ENCODE data around the gene PAX3. TPM values are rescaled to one million over a fixed set of nuclear protein-coding genes. Genes with fewer than 3 reads are reported as not detected.

The PAX3 gene
- total RNA-seq, 4 donors from 2014 or later: 2.7 to 7.0 (median 5.2) TPM

DNA sequence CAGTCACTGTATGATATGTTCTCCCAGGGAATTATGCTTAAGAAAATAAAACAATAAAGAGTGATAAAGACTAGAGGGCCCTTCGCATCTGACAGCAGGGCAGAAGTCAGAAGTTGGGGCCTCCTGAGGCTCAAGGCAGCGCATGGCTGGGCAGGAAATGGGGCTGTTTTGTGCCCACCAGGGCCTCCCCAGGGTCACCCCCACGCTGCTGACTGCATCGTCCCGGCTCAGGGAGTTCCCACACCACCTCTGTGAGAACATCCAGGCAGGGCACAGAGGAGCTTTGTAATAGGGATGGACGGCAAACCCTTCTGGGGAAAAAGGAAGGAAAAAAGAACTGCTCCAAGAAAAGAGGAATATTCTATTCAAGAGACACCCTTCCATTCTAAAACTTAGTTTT lies 41.2 kb downstream of the PAX3 start:
- intact Hi-C loops (cut with DNase I; ENCODE audit: low total_unique reads): no loop called here

GRCh38 chr2:222256250-222256649 lies 42.5 kb downstream of the PAX3 start:
- no peak overlapping the region for H3K4me3 ChIP-seq (ENCODE audit: low read depth, poor library complexity, severe bottlenecking)
- intact Hi-C loops (cut with DNase I; ENCODE audit: low total_unique reads): no loop called here
- no peak for TF ChIP-seq POLR2A (IDR thresholded peaks at IDR 0.05)
- TF ChIP-seq, protein P1, sequence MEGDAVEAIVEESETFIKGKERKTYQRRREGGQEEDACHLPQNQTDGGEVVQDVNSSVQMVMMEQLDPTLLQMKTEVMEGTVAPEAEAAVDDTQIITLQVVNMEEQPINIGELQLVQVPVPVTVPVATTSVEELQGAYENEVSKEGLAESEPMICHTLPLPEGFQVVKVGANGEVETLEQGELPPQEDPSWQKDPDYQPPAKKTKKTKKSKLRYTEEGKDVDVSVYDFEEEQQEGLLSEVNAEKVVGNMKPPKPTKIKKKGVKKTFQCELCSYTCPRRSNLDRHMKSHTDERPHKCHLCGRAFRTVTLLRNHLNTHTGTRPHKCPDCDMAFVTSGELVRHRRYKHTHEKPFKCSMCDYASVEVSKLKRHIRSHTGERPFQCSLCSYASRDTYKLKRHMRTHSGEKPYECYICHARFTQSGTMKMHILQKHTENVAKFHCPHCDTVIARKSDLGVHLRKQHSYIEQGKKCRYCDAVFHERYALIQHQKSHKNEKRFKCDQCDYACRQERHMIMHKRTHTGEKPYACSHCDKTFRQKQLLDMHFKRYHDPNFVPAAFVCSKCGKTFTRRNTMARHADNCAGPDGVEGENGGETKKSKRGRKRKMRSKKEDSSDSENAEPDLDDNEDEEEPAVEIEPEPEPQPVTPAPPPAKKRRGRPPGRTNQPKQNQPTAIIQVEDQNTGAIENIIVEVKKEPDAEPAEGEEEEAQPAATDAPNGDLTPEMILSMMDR (IDR thresholded peaks at IDR 0.05): no peak
- DNase-seq (ENCODE audit: low spot score in 2 of 2): no peak
- WGBS, 2 donors: 39 to 44% methylated on average over 8 of the region's 8 CpGs

More for the DNA sequence above, 41.2 kb downstream of the PAX3 start:
- H3K4me3 ChIP-seq (ENCODE audit: low read depth, poor library complexity, severe bottlenecking): no peak overlapping the region
- WGBS, 2 donors: 53 to 67% methylated on average over 6 of the region's 6 CpGs
- no peak for DNase-seq (ENCODE audit: low spot score in 2 of 2)
- TF ChIP-seq, protein P1 (IDR thresholded peaks at IDR 0.05): no peak
- no peak for TF ChIP-seq POLR2A (IDR thresholded peaks at IDR 0.05)

DNA sequence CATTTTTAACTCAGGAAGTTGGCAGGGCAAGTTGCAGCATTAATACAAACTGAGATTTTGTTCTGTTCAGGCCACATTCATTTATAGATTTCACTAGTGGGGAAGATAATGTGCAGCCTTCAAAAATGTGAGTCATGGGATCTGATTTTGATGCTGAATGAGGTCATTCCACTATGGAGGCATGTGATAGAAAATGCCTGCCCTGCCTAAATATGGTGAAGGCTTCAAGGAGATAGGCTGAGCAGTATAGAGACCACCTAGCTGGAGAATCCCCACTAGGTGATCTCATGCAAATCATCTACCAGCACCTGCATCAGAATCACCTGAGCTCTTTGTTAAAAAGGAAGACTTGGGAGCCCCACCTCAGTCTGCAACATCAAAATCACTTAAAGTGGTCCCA lies 43.7 kb downstream of the PAX3 start:
- intact Hi-C loops (cut with DNase I; ENCODE audit: low total_unique reads): no loop called here
- TF ChIP-seq POLR2A (IDR thresholded peaks at IDR 0.05): no peak
- TF ChIP-seq, protein P1 (IDR thresholded peaks at IDR 0.05): no peak

GRCh38 chr2:222250313-222250712 lies 48.5 kb downstream of the PAX3 start:
- H3K4me3 ChIP-seq (ENCODE audit: low read depth, poor library complexity, severe bottlenecking): no peak overlapping the region
- TF ChIP-seq POLR2A (IDR thresholded peaks at IDR 0.05): no peak
- TF ChIP-seq, protein P1 (IDR thresholded peaks at IDR 0.05): no peak
- 37 to 44% methylated on average over 1 of the region's 1 CpG for WGBS, 2 donors
- intact Hi-C loops (cut with DNase I; ENCODE audit: low total_unique reads): no loop called here
- DNase-seq (ENCODE audit: low spot score in 2 of 2): no peak

More for the DNA sequence above, 43.7 kb downstream of the PAX3 start:
- H3K4me3 ChIP-seq (ENCODE audit: low read depth, poor library complexity, severe bottlenecking): no peak overlapping the region
- DNase-seq (ENCODE audit: low spot score in 2 of 2): no peak

DNA sequence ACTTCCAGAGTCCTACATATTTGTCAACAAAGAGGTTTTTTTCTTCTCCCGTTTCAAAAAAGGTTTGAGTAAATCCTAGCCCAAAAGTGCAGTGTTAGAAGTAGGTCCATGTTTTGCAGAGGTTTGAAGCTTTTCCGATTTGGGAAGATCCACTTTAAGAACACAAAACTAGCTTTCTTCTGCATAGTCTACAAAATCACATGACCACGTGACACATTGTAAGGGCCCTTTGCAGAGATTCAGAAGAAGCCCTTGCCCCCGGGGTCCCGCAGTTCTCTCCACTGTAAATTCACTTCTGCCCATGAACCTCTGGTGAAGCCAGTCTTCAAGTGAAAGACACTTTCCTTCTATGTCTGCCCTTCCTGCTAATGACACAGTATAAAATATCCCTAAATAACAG lies 49.4 kb downstream of the PAX3 start:
- intact Hi-C loops (cut with DNase I; ENCODE audit: low total_unique reads): no loop called here
- 81 to 85% methylated on average over 5 of the region's 5 CpGs for WGBS, 2 donors
- DNase-seq (ENCODE audit: low spot score in 2 of 2): no peak
- TF ChIP-seq, protein P1 (IDR thresholded peaks at IDR 0.05): no peak
- no peak for TF ChIP-seq POLR2A (IDR thresholded peaks at IDR 0.05)
- H3K4me3 ChIP-seq (ENCODE audit: low read depth, poor library complexity, severe bottlenecking): no peak overlapping the region

GRCh38 chr2:222248818-222249217 lies 50.0 kb downstream of the PAX3 start:
- no peak for TF ChIP-seq POLR2A (IDR thresholded peaks at IDR 0.05)
- TF ChIP-seq, protein P1 (IDR thresholded peaks at IDR 0.05): no peak
- H3K4me3 ChIP-seq (ENCODE audit: low read depth, poor library complexity, severe bottlenecking): no peak overlapping the region
- intact Hi-C loops (cut with DNase I; ENCODE audit: low total_unique reads): no loop called here
- WGBS, 2 donors: 81 to 82% methylated on average over 1 of the region's 1 CpG
- no peak for DNase-seq (ENCODE audit: low spot score in 2 of 2)

Data from lower leg skin (tissue), 4 donors.